ENCODE data around the gene ADAM22. TPM values are rescaled to one million over a fixed set of nuclear protein-coding genes. Genes with fewer than 3 reads are reported as not detected.

Gene ADAM22
- total RNA-seq, 1 donor from 2014 or later = 1.4 TPM

DNA sequence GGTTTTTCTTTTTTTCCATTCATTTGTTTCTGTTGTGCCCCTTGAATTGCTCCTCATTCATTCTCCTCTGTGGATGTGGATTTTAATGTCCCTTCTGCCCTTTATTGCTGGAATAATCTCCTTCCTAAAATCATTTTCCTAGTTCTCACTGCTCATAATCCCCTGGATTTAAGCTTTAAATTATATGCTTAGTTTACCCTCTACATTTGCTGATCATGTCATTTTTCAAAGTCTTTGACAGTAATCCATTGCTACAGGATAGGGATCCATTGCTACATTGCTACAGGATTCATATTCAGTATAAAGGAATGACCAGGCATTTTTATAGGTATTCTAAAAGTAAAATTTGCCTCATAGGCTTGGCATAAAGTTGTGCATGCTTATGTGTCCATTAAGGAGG, 14.3 kb downstream of the ADAM22 start:
- H3K27me3 ChIP-seq (ENCODE audit: control insufficient read depth, insufficient read depth, low read length) = no peaks in the 10 kb centered on the region
- H3K4me3 ChIP-seq (ENCODE audit: low read depth, low read length) = no peak overlapping the region
- DNase-seq (ENCODE audit: low read depth) = no peak
- TF ChIP-seq, protein P1, sequence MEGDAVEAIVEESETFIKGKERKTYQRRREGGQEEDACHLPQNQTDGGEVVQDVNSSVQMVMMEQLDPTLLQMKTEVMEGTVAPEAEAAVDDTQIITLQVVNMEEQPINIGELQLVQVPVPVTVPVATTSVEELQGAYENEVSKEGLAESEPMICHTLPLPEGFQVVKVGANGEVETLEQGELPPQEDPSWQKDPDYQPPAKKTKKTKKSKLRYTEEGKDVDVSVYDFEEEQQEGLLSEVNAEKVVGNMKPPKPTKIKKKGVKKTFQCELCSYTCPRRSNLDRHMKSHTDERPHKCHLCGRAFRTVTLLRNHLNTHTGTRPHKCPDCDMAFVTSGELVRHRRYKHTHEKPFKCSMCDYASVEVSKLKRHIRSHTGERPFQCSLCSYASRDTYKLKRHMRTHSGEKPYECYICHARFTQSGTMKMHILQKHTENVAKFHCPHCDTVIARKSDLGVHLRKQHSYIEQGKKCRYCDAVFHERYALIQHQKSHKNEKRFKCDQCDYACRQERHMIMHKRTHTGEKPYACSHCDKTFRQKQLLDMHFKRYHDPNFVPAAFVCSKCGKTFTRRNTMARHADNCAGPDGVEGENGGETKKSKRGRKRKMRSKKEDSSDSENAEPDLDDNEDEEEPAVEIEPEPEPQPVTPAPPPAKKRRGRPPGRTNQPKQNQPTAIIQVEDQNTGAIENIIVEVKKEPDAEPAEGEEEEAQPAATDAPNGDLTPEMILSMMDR (IDR thresholded peaks at IDR 0.05; ENCODE audit: insufficient read depth, low read length, poor library complexity, severe bottlenecking) = no peak
- H3K36me3 ChIP-seq (ENCODE audit: control insufficient read depth, insufficient read depth, low read length) = no peaks in the 10 kb centered on the region

DNA sequence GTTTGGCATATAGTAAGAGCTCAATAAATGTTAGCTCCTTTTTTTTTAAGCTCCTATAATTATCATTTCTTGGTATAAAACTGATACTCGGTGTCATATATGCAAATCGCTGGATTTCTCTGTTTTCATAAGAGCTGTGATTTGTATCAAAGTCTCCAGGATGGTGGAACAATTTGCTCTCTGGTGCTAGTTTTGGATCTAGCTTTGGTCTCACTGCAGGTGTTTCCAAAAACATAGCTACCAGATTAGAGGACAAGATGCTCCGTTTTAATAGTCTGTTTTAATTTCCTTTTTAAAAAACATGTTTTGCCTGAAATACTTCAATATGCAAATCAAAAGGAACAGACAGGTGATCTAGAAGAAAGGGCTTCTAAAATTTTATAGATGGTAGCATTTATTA, 25.3 kb downstream of the ADAM22 start:
- Histone ChIP-seq H3K27me3 (ENCODE audit: control insufficient read depth, insufficient read depth, low read length) (no peaks in the 10 kb centered on the region), H3K36me3 (ENCODE audit: control insufficient read depth, insufficient read depth, low read length) (no peaks in the 10 kb centered on the region), H3K4me3 (ENCODE audit: low read depth, low read length) (no peak overlapping the region)
- DNase-seq (ENCODE audit: low read depth) = no peak
- TF ChIP-seq, protein P1 (IDR thresholded peaks at IDR 0.05; ENCODE audit: insufficient read depth, low read length, poor library complexity, severe bottlenecking) = no peak

DNA sequence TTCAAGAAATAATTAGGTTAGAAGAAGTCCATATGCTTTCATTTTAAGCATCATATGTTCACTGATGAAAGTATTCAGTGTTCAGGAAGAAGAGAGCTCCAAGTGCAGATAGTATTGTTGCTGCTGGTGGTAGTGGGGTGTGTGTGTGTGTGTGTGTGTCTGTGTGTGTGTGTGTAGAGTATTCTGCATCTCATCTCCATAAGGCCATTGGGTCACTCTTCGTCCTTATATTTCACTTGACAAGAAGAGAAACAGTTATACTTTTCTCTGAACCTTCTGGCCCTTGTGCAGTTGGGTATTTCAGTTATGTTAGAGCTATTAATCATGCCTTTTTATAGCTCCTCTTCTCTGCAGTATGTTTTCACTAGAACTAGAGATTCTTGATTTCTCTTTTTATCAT, 26.2 kb downstream of the ADAM22 start:
- Histone ChIP-seq H3K36me3 (ENCODE audit: control insufficient read depth, insufficient read depth, low read length) (no peaks in the 10 kb centered on the region), H3K4me3 (ENCODE audit: low read depth, low read length) (no peak overlapping the region), H3K27me3 (ENCODE audit: control insufficient read depth, insufficient read depth, low read length) (no peaks in the 10 kb centered on the region)
- DNase-seq (ENCODE audit: low read depth) = no peak
- TF ChIP-seq, protein P1 (IDR thresholded peaks at IDR 0.05; ENCODE audit: insufficient read depth, low read length, poor library complexity, severe bottlenecking) = no peak

DNA sequence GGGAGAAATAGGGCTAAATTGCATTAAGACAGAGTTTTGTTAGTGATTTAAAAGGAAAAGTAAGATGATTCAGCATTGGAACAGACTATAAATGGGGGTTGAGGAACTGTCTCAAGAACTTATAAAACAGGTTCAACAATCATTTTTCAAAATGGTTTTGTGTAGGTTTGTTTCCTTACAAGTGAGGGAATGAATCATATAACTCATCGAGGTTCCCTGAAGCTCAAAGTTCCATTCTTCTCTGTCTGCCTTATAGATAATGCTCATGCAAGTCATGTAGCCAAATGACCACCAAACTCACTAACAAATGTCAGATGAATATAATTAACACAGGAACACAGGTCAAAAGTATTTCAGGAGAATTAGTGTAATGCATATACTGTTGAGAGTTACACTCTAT, 27.7 kb downstream of the ADAM22 start:
- no peak for DNase-seq (ENCODE audit: low read depth)
- Histone ChIP-seq H3K4me3 (ENCODE audit: low read depth, low read length) (no peak overlapping the region), H3K36me3 (ENCODE audit: control insufficient read depth, insufficient read depth, low read length) (no peaks in the 10 kb centered on the region), H3K27me3 (ENCODE audit: control insufficient read depth, insufficient read depth, low read length) (no peaks in the 10 kb centered on the region)
- TF ChIP-seq, protein P1 (IDR thresholded peaks at IDR 0.05; ENCODE audit: insufficient read depth, low read length, poor library complexity, severe bottlenecking) = no peak

DNA sequence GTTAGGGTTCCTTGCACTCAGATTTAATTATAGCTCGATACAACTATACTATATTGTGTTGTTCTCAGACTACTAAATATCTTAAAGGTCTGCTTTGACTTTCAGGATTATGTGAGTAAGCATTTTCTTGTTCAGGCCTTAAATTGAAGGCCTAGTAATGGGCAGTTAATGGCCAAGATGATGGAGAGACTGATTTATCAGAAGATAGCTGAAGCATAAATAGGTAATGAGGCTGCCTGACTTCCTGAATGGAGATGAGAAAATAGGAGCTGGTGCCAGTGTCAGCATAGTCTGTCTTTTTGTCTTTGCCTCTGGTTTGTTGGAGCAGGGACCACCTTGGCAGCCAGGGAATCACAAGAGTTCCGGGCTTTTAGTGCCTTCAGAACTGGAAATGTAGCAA, 32.2 kb downstream of the ADAM22 start:
- DNase-seq (ENCODE audit: low read depth) = no peak
- TF ChIP-seq, protein P1 (IDR thresholded peaks at IDR 0.05; ENCODE audit: insufficient read depth, low read length, poor library complexity, severe bottlenecking) = no peak

DNA sequence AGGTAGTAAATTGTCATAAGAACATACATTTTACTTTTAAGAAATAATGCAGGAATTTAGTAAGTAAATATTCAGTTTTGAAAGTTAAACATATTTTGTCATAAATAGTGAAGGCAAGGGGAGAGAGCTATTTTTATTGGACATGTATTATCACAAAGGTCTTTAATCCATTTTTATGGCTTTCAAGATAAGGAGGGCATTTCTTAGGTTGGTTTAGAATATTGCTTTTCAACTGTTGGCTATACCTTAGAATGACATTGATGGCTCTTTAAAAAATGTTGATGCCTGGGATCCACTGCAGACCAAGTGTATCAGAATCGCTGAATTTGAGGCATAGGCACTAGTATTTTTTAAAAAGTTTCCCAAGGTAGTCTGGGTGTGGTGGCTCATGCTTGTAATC, 34.0 kb downstream of the ADAM22 start:
- Histone ChIP-seq H3K4me3 (ENCODE audit: low read depth, low read length) (no peak overlapping the region), H3K36me3 (ENCODE audit: control insufficient read depth, insufficient read depth, low read length) (no peaks in the 10 kb centered on the region), H3K27me3 (ENCODE audit: control insufficient read depth, insufficient read depth, low read length) (no peaks in the 10 kb centered on the region)
- TF ChIP-seq, protein P1 (IDR thresholded peaks at IDR 0.05; ENCODE audit: insufficient read depth, low read length, poor library complexity, severe bottlenecking) = no peak
- no peak for DNase-seq (ENCODE audit: low read depth)

More for the DNA sequence above, 32.2 kb downstream of the ADAM22 start:
- no peaks in the 10 kb centered on the region for H3K36me3 ChIP-seq (ENCODE audit: control insufficient read depth, insufficient read depth, low read length)
- no peaks in the 10 kb centered on the region for H3K27me3 ChIP-seq (ENCODE audit: control insufficient read depth, insufficient read depth, low read length)
- H3K4me3 ChIP-seq (ENCODE audit: low read depth, low read length) = no peak overlapping the region

All from kidney epithelial cell (primary cell).